GM12878 (cell line): ENCODE results near the gene PDCD1LG2. TPM values are rescaled to one million over a fixed set of nuclear protein-coding genes. Genes with fewer than 3 reads are reported as not detected.
A peak's percentile ranks its signal among the peaks of the same experiment; 100 is the strongest.

Source experiments
- ATAC-seq: fragments of 200-7000 bp; cut with Tn5 transposase; 3 replicates; pipeline ENCODE4 v1.9.1; 2020; ENCODE audit warnings: mild to moderate bottlenecking, moderate library complexity
- BruUV-seq: library from RNA; stranded (reverse); fragments of 400-500 nt; replicated peaks from 2 replicates; lab custom pipeline; 2021; lab: Mats Ljungman, UMichigan
- CTCF ChIA-PET: fragments of 300-600 bp; sonication (Branson Sonifier 250); formaldehyde crosslinking; extraction: SDS; loops from one replicate; lab custom pipeline; 2021; ENCODE audit warnings: inconsistent platforms; lab: Yijun Ruan, JAX
- POLR2A ChIA-PET: fragments of 350-600 bp; formaldehyde crosslinking; extraction: SDS; loops from one replicate; lab custom pipeline; 2021; ENCODE audit warnings: inconsistent platforms; lab: Charles Lee
- RAD21 ChIA-PET: fragments of 300-600 bp; sonication (Branson Sonifier 250); formaldehyde crosslinking; loops from one replicate; lab custom pipeline; 2023; ENCODE audit warnings: antibody characterized with exemption; ENCODE audit not compliant: unreplicated experiment; lab: Charles Lee
- SMC1A ChIA-PET: fragments of 300-600 bp; sonication (Branson Sonifier 250); formaldehyde crosslinking; loops from one replicate; lab custom pipeline; 2023; ENCODE audit not compliant: unreplicated experiment, uncharacterized antibody; lab: Charles Lee
- DNase-seq: peaks from one replicate; pipeline ENCODE4 v3.0.0-alpha.2; 2011; ENCODE audit warnings: low read depth, low spot score
- FAIRE-seq: peaks from 3 replicates; lab custom pipeline; 2011; peaks lifted over from hg19 to GRCh38; lab: Jason Lieb, UNC
- H2AFZ ChIP-seq: 2 replicates; pipeline ENCODE4 v1.6.0; 2011; ENCODE audit warnings: low read depth, low read length, control low read depth; ENCODE audit not compliant: control insufficient read depth
- H3K27ac ChIP-seq: 2 replicates; pipeline ENCODE4 v1.5.1; 2011; ENCODE audit warnings: control low read depth; ENCODE audit not compliant: control insufficient read depth, insufficient read depth
- H3K27me3 ChIP-seq, 2 experiments: replicated peaks in 1 of 2; 2 replicates each; pipeline versions ENCODE4 v1.6.0 to v1.6.1; 2011; ENCODE audit warnings: low read length in 1 of 2; ENCODE audit not compliant: control insufficient read depth in 2 of 2, insufficient read depth in 2 of 2
- H3K36me3 ChIP-seq, 2 experiments: 2 replicates each; pipeline ENCODE4 v1.5.1; 2011; ENCODE audit warnings: low read length in 1 of 2; ENCODE audit not compliant: control insufficient read depth in 2 of 2, insufficient read depth in 2 of 2
- H3K4me1 ChIP-seq: 2 replicates; pipeline ENCODE4 v1.6.1; 2011; ENCODE audit warnings: mild to moderate bottlenecking, low read length, moderate library complexity, mixed read lengths; ENCODE audit not compliant: control insufficient read depth, insufficient read depth
- H3K4me2 ChIP-seq: 2 replicates; pipeline ENCODE4 v1.6.0; 2011; ENCODE audit warnings: control low read depth; ENCODE audit not compliant: control insufficient read depth, insufficient read depth
- H3K4me3 ChIP-seq: fragments of 200-600 bp; sonication (generic); 2 replicates; pipeline ENCODE4 v1.5.1; 2016
- H3K79me2 ChIP-seq: 2 replicates; pipeline ENCODE4 v1.6.0; 2011; ENCODE audit warnings: low read length; ENCODE audit not compliant: control insufficient read depth, insufficient read depth
- H3K9ac ChIP-seq: 2 replicates; pipeline ENCODE4 v1.8.0; 2011; ENCODE audit warnings: low read length, control low read depth, mixed read lengths; ENCODE audit not compliant: control insufficient read depth, insufficient read depth
- H3K9me3 ChIP-seq: replicated peaks from 3 replicates; pipeline ENCODE4 v1.5.1; 2011; ENCODE audit warnings: mild to moderate bottlenecking, low read length; ENCODE audit not compliant: control insufficient read depth, insufficient read depth
- H4K20me1 ChIP-seq: 2 replicates; pipeline ENCODE4 v1.6.0; 2011; ENCODE audit not compliant: control insufficient read depth, insufficient read depth
- CHD1 ChIP-seq: IDR thresholded peaks from 2 replicates; pipeline ENCODE4 v1.6.1; 2012; ENCODE audit warnings: low read depth, low read length, improper control_type of control experiment
- MYC ChIP-seq: IDR thresholded peaks from 2 replicates; pipeline ENCODE4 v1.6.1; 2011; ENCODE audit warnings: mild to moderate bottlenecking, low read length, moderate library complexity, inconsistent platforms; ENCODE audit not compliant: insufficient read depth, insufficient replicate concordance, insufficient read length, severe bottlenecking
- SMAD5 ChIP-seq: IDR thresholded peaks from 2 replicates; pipeline ENCODE4 v1.6.1; 2016; ENCODE audit warnings: antibody characterized with exemption, low read depth
- in situ Hi-C: fragments of 300-500 bp; cut with MboI; formaldehyde crosslinking; loops from 9 replicates; pipeline ENCODE4 v1.14.3; 2018; ENCODE audit warnings: mixed read lengths
- intact Hi-C: fragments of 100-400 bp; cut with micrococcal nuclease; formaldehyde crosslinking; loops from one replicate; pipeline ENCODE4 v1.14.2; 2022; ENCODE audit not compliant: unreplicated experiment
- polyA plus RNA-seq, 11 experiments: library from polyadenylated mRNA; depleted of rRNA in 4 of 11; unstranded in 6 of 11; stranded (reverse) in 5 of 11; fragments of >200 nt; fragmentation: Nextera tagmentation in 4 of 11; fragmentation: Illumina TruSeq in 1 of 11; extraction: Ambion mirVana in 4 of 11; extraction: Trizol in 1 of 11; gene quantifications; 1 replicate in 1 of 11; 2 replicates in 10 of 11; pipeline versions ENCODE4 v1.2.1 to v1.2.3, GENCODE V29; 2011 to 2016; ENCODE audit warnings: inconsistent platforms in 2 of 11, missing spikeins in 2 of 11, low read depth in 1 of 11
- total RNA-seq, 4 experiments: library from RNA; depleted of rRNA in 3 of 4; stranded (reverse); fragments of >200 nt in 3 of 4; fragmentation: Illumina TruSeq in 1 of 4; extraction: Trizol in 1 of 4; gene quantifications; 2 replicates each; pipeline versions ENCODE4 v1.2.1 to v1.2.3, GENCODE V29; 2013 to 2021
- TF ChIP-seq, protein P1 (sequence below): fragments of 450-650 bp; IDR thresholded peaks from 2 replicates; pipeline ENCODE4 v1.6.1; 2016; ENCODE audit warnings: mild to moderate bottlenecking

Gene PDCD1LG2
- total and polyA plus RNA-seq, 10 of the 15 experiments (the other 5 are each of a cell fraction or from before 2014, with no cell fraction given) = 1.5 to 37.3 (median 3.0) TPM

DNA sequence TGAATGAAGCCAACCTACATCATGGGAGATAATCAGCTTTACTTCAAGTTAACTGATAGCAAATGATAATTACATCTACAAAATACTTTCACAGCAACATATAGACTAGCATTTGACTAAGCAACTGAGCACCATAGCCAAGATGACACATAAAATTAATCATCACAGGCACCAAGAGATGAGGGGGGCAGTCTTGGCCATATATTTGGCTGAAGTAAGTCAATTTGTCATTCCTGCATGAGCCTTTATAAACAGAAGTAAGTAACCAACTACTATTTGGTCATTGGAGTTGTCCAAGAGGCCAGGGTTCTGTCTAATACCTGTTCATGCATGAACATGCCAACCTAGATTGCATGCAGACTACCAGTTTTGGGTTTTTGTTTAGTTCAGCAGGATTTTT lies 53.6 kb downstream of the PDCD1LG2 start:
- Histone ChIP-seq H3K4me1 (peaks cover 29% of the 10 kb centered on the region), H3K4me2 (peak overlapping the region; percentile 31; the same call in 1 of the 2 replicates), H3K27ac (peak overlapping the region; percentile 56), H3K36me3 (peaks cover 0 to 7% of the 10 kb centered on the region in 2 experiments; a peak in 2 of 4 replicates), H2AFZ (no peak overlapping the region), H3K4me3 (no peak overlapping the region), H3K27me3 (no peaks in the 10 kb centered on the region), H3K9ac (no peak overlapping the region), H3K9me3 (peaks cover 2% of the 10 kb centered on the region; the same call in 2 of the 3 replicates), H4K20me1 (no peaks in the 10 kb centered on the region), H3K79me2 (no peaks in the 10 kb centered on the region)
- intact Hi-C loops (no loop called here), in situ Hi-C loops (no loop called here)
- TF ChIP-seq SMAD5 = no peak
- TF ChIP-seq CHD1 = no peak
- TF ChIP-seq, protein P1, sequence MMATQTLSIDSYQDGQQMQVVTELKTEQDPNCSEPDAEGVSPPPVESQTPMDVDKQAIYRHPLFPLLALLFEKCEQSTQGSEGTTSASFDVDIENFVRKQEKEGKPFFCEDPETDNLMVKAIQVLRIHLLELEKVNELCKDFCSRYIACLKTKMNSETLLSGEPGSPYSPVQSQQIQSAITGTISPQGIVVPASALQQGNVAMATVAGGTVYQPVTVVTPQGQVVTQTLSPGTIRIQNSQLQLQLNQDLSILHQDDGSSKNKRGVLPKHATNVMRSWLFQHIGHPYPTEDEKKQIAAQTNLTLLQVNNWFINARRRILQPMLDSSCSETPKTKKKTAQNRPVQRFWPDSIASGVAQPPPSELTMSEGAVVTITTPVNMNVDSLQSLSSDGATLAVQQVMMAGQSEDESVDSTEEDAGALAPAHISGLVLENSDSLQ = no peak
- no peak for TF ChIP-seq MYC
- ChIA-PET SMC1A (interaction anchor here (0.6 to 25.5 kb wide), 21 partner anchors 9 to 122 kb away, joined by 3 to 389 read pairs (median 5); partner anchors contain the start of gene CD274), CTCF (interaction anchor here (0.9 to 3.4 kb wide), 12 partner anchors 10 to 114 kb away, joined by 3 to 16 read pairs (median 5); partner anchors contain the start of genes CD274 and PDCD1LG2), RAD21 (interaction anchor here (1.2 to 18.6 kb wide), 13 partner anchors 8 to 125 kb away, joined by 3 to 164 read pairs (median 5); partner anchors contain the start of genes CD274 and PDCD1LG2), POLR2A (interaction anchor here (1.0 to 3.9 kb wide), 12 partner anchors 10 to 114 kb away, joined by 3 to 30 read pairs (median 5); partner anchors contain the start of gene CD274)
- no TSS peak for BruUV-seq
- FAIRE-seq (no peak), ATAC-seq (no peak), DNase-seq (no peak)
